CD4-positive, alpha-beta T cell treated with Interleukin-15 for 4 hours (primary cell): Measurements from ENCODE around the gene MYCBPAP.

Experiments
- DNase-seq: peaks from one replicate; pipeline ENCODE4 v3.0.0-alpha.2; 2020; ENCODE audit warnings: low spot score

Gene MYCBPAP

GRCh38 chr17:50551884-50552283 is 43.6 kb downstream of the MYCBPAP start:
- no peak for DNase-seq

DNA sequence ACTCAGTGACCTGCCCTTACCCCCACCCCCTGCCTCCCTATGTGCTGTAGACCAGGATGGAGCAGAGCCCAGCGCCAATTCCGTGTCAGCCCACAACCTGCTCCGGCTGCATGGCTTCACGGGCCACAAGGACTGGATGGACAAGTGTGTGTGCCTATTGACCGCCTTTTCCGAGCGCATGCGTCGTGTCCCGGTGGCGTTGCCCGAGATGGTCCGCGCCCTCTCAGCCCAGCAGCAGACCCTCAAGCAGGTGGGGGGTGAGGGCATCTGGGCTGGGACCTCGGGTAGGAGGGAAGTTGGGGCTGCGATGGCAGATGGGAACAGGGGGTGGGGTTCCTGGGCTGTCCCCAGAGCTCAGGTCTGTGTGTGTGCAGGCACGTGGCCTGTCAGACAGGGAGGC is 46.0 kb downstream of the MYCBPAP start:
- DNase-seq, result no peak

- no peak for DNase-seq
Observed at GRCh38 chr17:50556803-50557202, 48.6 kb downstream of the MYCBPAP start.

GRCh38 chr17:50557630-50558029 is 49.4 kb downstream of the MYCBPAP start:
- no peak for DNase-seq

- no peak for DNase-seq
Observed at GRCh38 chr17:50558091-50558490, 49.9 kb downstream of the MYCBPAP start.

- no peak for DNase-seq
Observed at GRCh38 chr17:50558581-50558940, 50.3 kb downstream of the MYCBPAP start.

- no peak for DNase-seq
Observed at GRCh38 chr17:50558941-50559614, 50.8 kb downstream of the MYCBPAP start.

DNA sequence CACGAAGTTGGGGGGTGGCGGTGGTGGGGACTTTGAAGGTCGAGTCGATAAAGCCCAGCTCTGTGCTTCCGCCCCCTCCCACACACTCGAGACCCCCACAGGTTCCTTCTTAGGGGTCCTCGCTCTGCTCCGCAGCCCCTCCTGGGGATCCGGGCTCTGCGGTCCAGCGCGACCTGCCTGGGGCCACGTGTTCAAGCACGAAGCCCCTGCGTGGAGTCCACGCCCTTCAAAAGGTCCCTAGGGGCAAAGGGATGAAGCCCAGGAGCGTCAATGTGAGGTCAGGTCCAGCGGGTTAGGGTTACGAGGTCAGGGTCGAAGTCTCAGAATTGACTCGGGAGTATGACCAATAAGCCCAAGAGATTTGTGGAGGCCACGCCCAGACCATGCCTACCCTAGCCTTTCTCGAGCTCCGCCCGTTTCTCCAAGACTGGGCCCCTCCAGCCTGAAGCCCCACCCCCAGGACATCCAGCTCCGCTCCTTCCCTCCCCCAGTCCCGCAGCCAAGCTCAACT is 51.5 kb downstream of the MYCBPAP start:
- no peak for DNase-seq

- peak; percentile 88 for DNase-seq
Observed at GRCh38 chr17:50560185-50560824, 52.1 kb downstream of the MYCBPAP start, which contains the start of gene CACNA1G. Gene CACNA1G (plus strand): TSS chr17:50560715. CDS start chr17:50561460, 745 bp downstream.

- no peak for DNase-seq
Observed at GRCh38 chr17:50560931-50561745, 52.9 kb downstream of the MYCBPAP start.

DNA sequence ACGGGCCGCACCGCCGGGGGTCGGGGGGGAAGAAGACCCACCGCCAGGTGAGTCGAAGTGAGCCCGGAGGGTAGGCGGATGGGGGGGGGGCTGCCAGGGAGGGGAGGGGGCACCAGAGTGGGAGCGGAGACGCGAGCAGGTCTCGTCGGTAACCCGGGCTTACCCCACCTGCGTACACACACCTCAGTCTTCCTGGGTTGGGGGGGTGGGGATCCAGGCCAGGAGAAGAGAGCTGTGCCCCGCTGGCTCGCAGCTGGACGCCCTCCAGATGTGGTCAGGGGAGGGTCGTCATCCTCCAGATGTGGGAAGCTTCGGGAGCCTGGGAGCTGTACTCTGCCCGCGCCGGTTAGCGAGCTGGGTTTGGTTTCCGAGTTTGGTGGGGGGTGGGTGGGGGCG is 53.5 kb downstream of the MYCBPAP start:
- no peak for DNase-seq

DNA sequence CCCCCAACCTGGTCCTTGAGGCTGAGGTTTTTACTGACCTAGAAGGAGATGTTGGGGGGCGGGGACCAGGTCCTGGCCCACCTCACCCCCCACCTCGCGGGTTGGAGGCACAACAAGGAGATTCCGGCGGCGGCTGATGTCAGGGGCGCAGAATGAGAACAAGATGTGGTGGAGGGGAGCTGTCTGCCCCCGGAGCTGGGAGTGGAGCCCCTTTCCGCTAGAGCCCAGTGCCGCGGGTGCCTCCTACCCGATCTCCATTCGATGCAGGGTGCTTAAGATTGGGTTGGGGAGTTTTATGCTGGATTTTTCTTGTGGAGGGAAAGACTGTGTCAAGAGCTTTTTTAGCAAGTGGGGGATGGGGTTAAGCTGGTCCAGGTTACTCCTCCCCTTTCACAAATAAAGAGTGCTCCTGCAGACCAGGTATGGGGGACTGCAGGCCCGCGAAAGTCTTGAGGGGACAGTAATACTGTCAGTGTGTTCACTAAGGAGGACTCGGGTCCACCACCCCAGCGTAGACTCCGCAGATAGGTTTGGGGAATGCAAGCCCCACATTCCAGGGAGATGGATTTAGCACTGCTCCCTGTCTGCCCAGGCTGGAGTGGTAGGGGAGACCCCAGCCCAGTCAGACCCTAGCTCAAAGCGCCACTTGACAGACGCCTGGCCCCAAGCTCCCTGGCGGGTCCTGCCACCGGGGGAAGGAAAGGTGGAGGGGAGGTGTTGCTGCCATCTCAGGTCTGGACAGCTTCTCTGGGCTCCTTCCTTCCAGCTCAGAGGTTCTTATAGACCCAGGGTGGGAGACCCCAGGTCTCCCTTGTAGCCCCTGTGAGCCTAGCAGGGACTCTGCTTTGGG is 54.2 kb downstream of the MYCBPAP start:
- DNase-seq, result no peak

GRCh38 chr17:50563092-50563511 is 54.9 kb downstream of the MYCBPAP start:
- no peak for DNase-seq

- DNase-seq, result no peak
Observed at GRCh38 chr17:50564916-50565315, 56.7 kb downstream of the MYCBPAP start.

DNA sequence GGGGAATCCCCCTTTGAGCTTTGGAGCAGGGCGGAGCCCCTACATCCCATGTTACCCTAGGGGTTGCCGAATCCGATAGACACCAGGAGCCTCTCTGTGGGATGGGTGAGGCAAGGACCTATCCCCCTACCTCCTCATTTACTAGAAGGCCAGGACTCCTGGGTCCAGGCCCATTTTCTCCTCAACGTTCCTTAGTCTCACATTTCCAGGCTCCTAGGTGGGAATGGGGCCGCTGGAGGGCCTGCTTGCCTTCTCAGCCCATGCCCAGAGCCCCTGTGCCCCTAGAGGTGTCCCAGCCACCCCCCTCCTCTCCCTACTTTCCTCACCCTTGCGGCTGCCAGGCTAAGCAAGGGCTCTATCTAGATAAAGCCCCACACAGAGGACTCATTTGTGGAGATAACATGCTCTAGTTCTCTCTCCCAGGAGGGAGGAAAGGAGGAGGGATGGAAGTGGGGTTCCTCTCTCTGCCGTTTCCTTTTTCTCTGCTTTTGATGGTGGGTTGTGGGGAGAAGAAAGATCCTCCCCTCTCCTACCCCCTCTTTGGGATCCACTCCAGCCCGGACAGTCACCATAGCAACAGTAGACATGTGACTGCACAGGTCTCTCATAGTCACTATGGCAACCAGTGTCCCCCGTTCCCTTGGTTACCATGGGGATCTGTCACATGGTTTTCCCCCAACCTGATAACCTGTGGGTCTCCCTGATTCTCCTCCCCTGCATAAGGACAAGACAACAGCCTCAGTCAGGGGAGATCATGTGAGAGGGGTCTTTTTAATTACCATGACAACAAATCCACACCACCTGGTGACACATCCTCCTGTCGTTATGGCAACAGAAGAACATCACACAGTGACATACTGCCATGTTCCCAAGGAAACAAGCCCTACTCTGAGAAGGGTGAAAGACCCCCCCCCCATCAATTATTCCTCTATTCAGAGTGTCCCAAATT is 57.4 kb downstream of the MYCBPAP start:
- peak; percentile 48 for DNase-seq

DNA sequence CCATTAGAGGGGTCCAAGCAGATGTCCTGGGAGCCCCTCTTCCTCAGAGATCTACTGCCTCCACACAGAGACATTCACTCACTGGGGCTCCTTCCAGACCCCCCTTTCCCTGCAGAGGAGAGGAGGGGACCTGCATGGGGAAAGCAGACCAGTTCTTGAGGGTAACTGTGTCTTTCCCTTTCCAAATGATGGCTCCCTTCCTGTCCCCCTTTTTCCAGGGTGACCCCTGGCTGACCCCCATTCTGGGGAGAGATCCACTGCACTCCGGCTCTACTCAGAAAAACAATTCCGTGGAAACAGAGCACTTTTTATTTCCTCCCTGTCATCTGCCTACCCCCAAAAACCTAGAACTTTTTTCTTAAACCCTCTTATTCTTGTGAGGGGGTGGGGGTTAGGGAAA is 58.6 kb downstream of the MYCBPAP start:
- no peak for DNase-seq

DNA sequence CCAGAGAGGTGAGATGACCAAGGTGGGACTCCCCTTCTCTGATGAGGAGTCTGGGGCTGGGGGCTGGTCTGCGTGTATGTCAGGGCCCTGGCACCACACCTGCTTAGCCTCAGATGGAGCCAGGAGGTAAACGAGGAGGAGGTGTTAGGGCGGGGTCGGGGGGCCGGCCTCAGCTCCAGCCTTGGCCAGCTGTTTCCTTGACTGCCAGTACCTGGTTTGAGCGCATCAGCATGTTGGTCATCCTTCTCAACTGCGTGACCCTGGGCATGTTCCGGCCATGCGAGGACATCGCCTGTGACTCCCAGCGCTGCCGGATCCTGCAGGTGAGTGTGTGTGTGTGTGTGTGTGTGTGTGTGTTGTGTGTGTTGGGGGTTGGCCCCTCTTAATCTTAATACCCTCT is 60.4 kb downstream of the MYCBPAP start:
- no peak for DNase-seq

- no peak for DNase-seq
Observed at GRCh38 chr17:50569592-50569991, 61.4 kb downstream of the MYCBPAP start.

GRCh38 chr17:50570032-50570431 is 61.8 kb downstream of the MYCBPAP start:
- DNase-seq, result no peak

- no peak for DNase-seq
Observed at GRCh38 chr17:50570528-50570927, 62.3 kb downstream of the MYCBPAP start.

GRCh38 chr17:50571681-50572080 is 63.4 kb downstream of the MYCBPAP start:
- DNase-seq, result no peak
